GM21737 (cell line): ENCODE results near the gene CLDN10.
"Not testable (repeated sequence)": the region's sequence is repeated elsewhere in the genome, so short reads cannot be mapped to it uniquely, and the experiment has no call there.

Experiments used
- ATAC-seq: cut with Tn5 transposase; IDR thresholded peaks from one replicate; pipeline ENCODE4 v1.9.1; 2021; ENCODE audit warnings: mild to moderate bottlenecking, moderate library complexity; ENCODE audit not compliant: unreplicated experiment

CLDN10 gene

GRCh38 chr13:95541308-95541707 lies 11.2 kb upstream of the CLDN10 start:
- ATAC-seq, result no peak

- no peak for ATAC-seq
Observed at GRCh38 chr13:95541911-95542474, 10.5 kb upstream of the CLDN10 start.

- no peak for ATAC-seq
Observed at GRCh38 chr13:95544293-95544692, 8.2 kb upstream of the CLDN10 start.

- no peak for ATAC-seq
Observed at GRCh38 chr13:95546919-95547318, 5.6 kb upstream of the CLDN10 start.

- ATAC-seq, result no peak
Observed at GRCh38 chr13:95547531-95548167, 4.9 kb upstream of the CLDN10 start.

- ATAC-seq, result no peak
Observed at GRCh38 chr13:95552208-95552538, 347 bp upstream of the CLDN10 start.

- ATAC-seq, result no peak
Observed at GRCh38 chr13:95553581-95554385, 1.3 kb downstream of the CLDN10 start.

GRCh38 chr13:95557013-95557412 lies 4.5 kb downstream of the CLDN10 start:
- no peak for ATAC-seq

- no peak for ATAC-seq
Observed at GRCh38 chr13:95559100-95559499, 6.6 kb downstream of the CLDN10 start.

- ATAC-seq, result no peak
Observed at GRCh38 chr13:95560387-95560786, 7.9 kb downstream of the CLDN10 start.

GRCh38 chr13:95564091-95564490 lies 11.6 kb downstream of the CLDN10 start:
- ATAC-seq, result no peak

GRCh38 chr13:95564733-95565291 lies 12.3 kb downstream of the CLDN10 start:
- ATAC-seq, result no peak

- ATAC-seq, result not testable (repeated sequence)
Observed at GRCh38 chr13:95565758-95566157, 13.2 kb downstream of the CLDN10 start.

- ATAC-seq, result no peak
Observed at GRCh38 chr13:95568131-95568530, 15.6 kb downstream of the CLDN10 start.

- ATAC-seq, result no peak
Observed at GRCh38 chr13:95570016-95570415, 17.5 kb downstream of the CLDN10 start.

GRCh38 chr13:95571941-95572340 lies 19.4 kb downstream of the CLDN10 start:
- ATAC-seq, result no peak

GRCh38 chr13:95573221-95573620 lies 20.7 kb downstream of the CLDN10 start:
- no peak for ATAC-seq

GRCh38 chr13:95579303-95579702 lies 26.8 kb downstream of the CLDN10 start:
- peak; percentile 67 for ATAC-seq

GRCh38 chr13:95585867-95586266 lies 33.3 kb downstream of the CLDN10 start:
- ATAC-seq, result no peak

- ATAC-seq, result no peak
Observed at GRCh38 chr13:95588134-95588533, 35.6 kb downstream of the CLDN10 start.

GRCh38 chr13:95588721-95589120 lies 36.2 kb downstream of the CLDN10 start:
- ATAC-seq, result no peak

- no peak for ATAC-seq
Observed at GRCh38 chr13:95593462-95593861, 40.9 kb downstream of the CLDN10 start.
